NCI-H345 treated with DMSO at 0.1 percent for 48 hours (cell line): Measurements from ENCODE around the gene ZC3H7A.
A peak's percentile ranks its signal among the peaks of the same experiment; 100 is the strongest.
"Not testable (repeated sequence)": the region's sequence is repeated elsewhere in the genome, so short reads cannot be mapped to it uniquely, and the experiment has no call there.

Experiments
- DNase-seq: peaks from one replicate; lab custom pipeline; 2025; ENCODE audit not compliant: unreplicated experiment; lab: John Stamatoyannopoulos, UW

ZC3H7A gene

DNA sequence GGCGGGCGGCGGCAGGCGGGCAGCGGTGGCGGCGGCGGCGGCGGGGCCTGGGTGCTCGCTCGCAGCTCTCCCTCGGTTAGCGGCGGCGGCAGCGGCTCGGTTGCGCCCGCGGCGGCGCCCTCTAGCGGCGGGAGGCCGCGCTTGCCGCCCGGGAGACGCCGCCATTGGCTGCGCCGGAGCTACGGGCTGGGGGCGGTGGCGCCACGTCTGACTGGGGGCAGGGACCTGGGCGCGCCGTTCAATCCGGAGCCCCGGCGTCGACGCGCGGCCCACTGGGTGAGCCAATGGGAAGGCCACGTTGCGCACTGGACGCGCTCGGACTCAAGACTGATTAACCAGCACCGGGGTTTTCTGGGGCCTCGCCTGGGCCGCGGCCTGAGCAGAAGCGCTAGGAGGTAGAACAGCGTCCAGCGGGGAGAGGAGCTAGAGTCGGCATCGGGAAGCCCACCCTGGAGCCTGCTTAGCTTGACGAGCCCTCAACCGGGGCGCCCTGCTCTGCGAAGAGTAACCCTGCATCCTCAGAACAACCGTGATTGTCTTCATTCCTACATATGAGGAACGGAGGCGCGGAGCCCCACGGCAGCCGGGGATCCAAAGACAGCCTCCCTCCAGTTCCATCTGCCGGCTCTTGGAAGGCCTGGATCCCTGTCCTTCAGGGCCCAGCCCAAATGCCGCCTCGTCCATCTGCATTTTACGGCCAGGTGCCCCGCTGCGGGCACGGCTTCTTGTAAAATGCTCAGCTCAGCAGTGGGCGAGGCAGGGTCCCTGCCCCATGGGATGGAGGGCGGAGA is at the start of gene ZC3H7A:
Gene ZC3H7A, minus strand, starts transcription at position 93 of the 791 bp plus-strand sequence. CDS start 14,904 bp downstream, outside the sequence.
- DNase-seq, result peak; percentile 93

DNA sequence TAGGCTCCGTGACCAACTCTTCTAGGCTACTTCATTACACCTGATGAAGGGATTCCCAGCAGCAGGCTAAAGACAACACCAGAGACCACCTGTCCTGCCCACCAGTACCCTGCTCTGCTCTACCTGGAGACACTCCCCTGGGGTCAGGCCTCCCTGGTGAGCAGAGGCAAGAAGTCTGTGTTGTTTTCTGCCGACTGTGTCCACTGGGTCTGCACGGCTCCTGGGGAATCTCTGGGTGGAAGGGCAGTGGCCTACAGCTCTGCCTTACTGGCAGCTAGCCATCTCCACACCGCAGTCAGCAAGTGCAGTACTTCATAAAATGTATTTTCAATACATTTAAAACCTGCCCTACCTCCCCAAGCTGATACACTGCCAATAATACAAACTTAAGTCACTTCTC is 47.4 kb upstream of the ZC3H7A start:
- DNase-seq, result no peak

DNA sequence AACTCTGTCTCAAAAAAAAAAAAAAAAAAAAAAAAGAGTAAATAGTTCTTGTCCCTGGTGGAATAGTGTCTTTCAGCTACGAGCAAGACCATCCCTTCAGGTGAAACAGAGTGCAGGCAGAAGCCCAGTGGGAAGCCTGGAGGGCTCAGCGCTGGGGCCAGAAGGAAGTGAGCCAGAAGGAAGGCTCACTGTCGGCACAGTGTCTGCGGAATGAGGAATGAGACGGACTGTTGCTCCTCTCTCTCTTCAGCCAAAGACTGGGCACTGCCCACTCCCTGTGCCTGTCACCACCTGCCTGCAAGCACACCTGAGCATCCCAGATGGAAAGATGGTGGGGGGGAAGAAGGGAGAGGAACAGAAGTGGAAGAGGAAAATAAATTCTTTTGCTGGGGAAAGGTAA is 46.8 kb upstream of the ZC3H7A start:
- no peak for DNase-seq

GRCh38 chr16:11843206-11843605 is 46.1 kb upstream of the ZC3H7A start:
- DNase-seq, result no peak

GRCh38 chr16:11841026-11841425 is 44.0 kb upstream of the ZC3H7A start:
- DNase-seq, result no peak

DNA sequence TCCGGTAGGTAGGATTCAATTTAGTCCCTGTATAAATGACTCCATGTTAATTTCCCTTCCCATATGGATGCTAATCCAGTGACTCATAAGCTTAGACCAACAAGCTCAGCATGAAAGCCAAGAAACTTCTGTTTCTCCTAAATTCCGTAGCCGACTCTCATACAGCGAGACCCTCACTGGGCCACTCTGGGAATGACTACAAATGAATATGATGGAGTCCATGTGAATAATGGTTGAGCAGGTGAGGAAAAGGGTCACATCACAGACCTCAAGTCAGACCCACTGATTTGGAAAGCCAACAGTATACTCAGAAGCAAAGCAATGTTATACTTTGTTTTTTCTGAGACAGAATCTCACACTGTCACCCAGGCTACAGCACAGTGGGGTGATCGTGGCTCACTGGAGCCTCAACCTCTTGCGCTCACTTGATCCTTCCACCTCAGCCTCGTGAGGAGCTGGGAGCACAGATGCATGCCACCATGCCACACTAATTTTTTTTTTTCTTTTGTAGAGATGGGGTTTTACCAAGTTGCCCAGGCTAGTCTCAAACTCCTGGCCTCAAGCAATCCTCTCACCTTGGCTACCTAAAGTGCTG is 39.7 kb upstream of the ZC3H7A start:
- DNase-seq, result no peak

DNA sequence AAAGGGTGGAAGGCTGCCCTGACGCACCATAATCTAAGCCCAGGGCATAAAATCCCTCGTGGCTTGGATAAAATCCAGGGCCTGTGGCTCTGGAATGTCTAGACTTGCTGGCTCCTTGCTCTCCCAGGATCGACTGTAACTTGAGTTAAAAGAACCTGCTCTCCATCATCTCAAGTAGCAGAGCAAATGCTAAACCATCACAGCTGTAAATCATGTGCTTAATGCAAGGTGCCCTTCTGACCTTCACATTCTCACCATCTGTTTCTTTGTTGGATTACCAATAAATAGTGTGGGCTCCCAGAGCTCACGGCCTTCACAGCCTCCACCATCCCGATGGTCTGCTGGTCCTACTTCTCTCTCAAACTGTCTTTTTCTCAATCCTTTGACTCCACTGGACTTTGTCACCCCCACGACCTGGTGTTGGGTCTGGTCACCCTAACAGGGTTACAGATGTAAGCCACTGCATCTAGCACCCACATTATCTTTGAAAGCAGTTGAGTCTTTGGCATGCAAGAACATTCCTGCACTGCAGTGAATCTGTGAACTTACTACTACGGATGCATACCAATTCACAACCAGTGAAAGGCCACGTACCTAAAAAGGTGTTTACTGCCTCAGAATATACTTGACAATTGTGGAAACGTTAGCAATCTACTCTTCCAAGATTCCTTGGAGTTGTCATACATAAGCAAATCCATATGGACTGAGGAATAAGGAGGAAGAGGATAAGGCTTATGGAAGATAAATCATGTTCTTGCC is 39.0 kb upstream of the ZC3H7A start:
- no peak for DNase-seq

GRCh38 chr16:11835309-11835708 is 38.3 kb upstream of the ZC3H7A start:
- no peak for DNase-seq

DNA sequence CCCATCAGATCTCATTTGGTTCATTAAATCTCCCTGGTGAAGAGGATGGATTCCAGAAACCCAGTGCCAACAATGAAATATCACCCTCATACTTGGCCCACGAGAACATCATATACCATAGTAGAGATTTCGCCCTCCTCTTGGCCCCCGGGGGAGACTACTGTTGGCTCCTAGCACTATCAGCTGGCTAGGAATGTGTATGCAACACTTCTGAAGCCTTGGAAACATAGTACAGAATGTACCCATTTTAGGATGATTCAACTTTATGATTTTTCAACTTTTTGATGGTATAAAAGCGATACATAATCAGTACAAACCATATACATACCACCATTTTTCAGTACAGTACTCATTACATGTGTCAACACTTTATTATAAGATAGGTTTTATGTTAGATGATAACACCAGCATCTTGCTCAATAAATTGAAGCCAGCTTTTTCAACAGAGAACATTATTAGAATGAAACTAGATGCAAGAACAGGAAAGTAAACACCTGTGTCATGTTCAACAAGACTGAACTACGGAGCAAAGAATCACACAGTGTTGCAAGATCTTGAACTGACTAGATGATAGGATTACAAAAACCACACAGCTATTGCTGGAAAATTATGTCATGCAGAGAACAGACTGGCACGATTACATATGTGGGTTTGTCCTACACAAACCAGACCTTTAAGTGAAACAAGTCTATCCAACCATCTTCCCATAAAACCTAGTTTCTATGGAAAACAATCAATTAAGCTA is 37.1 kb upstream of the ZC3H7A start:
- no peak for DNase-seq

DNA sequence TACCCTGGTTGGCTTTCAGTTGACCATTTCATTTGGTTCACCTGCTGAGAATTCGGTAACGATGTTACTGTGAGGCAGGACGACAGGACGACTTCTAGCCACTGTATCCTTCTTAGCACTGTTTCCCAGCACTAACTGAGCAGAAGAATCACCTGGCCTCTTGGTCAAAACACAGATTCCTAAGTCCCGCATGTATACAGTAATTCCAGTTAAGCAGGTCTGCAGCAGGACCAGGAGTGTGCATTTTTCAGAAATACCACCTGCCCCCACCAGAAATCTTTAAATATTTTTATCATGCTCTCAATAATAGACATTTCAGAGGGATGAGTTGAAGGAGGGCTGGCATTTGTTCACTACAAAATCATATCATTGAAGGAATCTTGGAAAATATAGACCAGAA is 31.6 kb upstream of the ZC3H7A start:
- no peak for DNase-seq

GRCh38 chr16:11825520-11826165 is 28.6 kb upstream of the ZC3H7A start:
- DNase-seq, result not testable (repeated sequence)

GRCh38 chr16:11824362-11824761 is 27.3 kb upstream of the ZC3H7A start:
- DNase-seq, result no peak

- DNase-seq, result not testable (repeated sequence)
These were observed 26.6 kb upstream of the ZC3H7A start for GRCh38 chr16:11823645-11824044.

GRCh38 chr16:11819798-11820197 is 22.7 kb upstream of the ZC3H7A start:
- no peak for DNase-seq

DNA sequence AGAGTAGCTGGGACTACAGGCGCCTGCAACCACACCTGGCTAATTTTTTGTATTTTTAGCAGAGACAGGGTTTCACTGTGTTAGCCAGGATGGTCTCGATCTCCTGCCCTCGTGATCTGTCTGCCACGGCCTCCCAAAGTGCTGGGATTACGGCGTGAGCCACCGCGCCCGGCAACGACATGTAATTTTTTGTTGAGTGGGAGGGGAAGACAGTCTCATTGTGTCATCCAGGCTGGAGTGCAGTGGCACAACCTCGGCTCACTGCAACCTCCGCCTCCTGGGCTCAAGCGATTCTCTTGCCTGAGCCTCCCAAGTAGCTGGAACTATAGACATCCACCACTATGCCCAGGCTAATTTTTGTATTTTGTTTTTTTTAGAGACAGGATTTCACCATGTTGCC is 21.9 kb upstream of the ZC3H7A start:
- not testable (repeated sequence) for DNase-seq

DNA sequence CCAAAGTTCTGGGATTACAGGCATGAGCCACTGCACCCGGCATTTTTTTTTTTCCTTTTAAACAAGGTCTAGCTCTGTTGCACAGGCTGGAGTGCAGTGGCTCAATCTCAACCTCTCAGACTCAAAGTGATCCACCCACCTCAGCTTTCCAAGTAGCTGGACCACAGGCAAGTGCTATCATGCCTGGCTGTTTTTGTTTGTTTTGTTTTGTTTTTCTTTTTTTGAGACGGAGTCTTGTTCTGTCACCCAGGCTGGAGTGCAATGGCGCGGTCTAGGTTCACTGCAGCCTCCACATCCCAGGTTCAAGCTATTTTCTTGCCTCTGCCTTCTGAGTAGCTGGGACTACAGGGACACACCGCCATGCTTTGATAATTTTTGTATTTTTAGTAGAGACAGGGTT is 19.1 kb upstream of the ZC3H7A start:
- no peak for DNase-seq

- DNase-seq, result not testable (repeated sequence)
These were observed 17.7 kb upstream of the ZC3H7A start for GRCh38 chr16:11814800-11815199.

DNA sequence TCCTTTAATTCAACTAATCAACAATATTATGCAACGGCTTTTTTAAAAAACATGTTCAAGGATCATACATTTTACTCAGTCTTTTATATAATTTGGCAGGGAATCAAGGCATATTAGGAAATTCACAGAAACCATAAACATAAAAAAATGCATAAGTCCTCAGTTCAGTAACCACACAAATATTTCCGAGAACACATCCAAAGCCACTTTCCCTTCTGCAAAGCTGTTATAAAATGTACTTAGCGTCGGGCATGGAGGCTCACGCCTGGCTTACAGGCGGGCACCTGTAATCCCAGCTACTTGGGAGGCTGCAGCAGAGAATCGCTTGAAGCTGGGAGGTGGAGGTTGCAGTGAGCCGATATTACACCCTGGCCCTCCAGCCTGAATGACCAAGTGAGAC is 9.7 kb upstream of the ZC3H7A start:
- DNase-seq, result no peak

- no peak for DNase-seq
These were observed 8.5 kb upstream of the ZC3H7A start for GRCh38 chr16:11805556-11805955.

GRCh38 chr16:11801481-11802021 is 4.5 kb upstream of the ZC3H7A start:
- DNase-seq, result no peak

DNA sequence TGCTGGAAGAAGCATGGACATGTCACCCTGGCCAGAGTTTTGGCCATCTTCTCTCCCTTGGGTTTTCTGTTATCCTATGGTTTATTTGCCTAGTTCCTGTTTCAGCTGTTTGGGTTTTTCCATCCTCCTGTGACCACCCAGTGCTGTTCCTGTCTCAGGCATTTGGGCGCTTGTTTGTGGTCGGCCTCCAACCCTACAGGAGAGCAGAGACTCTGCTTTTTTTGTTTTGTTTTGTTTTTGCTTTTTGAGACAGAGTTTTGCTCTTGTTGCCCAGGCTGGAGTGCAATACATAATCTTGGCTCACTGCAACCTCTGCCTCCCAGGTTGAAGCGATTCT is 3.3 kb upstream of the ZC3H7A start:
- no peak for DNase-seq
